Measurements from ENCODE around the gene DIDO1. TPM values are rescaled to one million over a fixed set of nuclear protein-coding genes. Genes with fewer than 3 reads are reported as not detected.

DIDO1 gene
- total and polyA plus RNA-seq, 2 of the 13 experiments (the other 11 are each of a cell fraction or from before 2014, with no cell fraction given) = 75.0 to 75.1 TPM

DNA sequence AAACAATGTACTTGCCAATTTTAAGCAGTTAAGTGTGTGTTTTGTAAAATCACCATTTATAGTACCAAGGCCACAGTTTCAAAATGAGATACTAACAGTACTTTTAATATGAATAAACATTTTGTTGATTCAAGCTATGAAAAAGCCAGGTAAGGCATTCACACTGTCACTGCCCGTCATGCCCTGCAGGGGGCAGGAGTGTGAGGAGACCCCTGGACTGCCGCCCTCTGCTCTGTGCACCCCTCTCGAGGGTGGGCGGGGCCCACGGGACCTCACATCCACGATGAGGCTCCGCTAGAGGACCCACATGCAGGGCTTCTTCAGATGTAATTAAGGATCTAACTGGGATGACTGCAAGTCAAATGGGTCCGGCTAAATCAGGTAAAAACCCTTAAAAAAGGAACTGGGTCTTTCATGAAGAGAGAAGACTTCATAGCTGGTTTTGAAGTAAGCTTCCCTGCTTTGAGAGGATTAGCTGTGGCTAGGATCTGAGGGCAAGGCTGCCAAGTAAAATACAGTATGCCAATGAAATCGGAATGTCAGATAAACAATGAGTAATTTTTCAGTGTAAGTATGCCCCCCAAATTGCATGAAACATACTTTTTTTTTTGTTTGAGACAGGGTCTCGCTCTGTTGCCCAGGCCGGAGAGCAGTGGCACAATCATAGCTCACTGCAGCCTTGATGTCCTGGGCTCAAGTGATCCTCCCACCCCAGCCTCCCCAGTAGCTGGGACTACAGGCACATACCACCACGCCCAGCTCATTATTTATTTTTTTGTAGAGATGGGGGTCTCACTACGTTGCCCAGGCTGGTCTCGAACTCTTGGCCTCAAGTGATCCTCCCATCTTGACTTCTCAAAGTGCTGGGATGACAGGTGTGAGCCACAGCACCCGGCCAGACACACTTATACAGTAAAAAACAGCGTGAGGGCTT, 18.7 kb downstream of the DIDO1 start (continued):
- 0 out of 2 replicates have a peak, but pooled peaks have one; percentile 37 for TF ChIP-seq ZBTB43 (CRISPR knock-in tag; conservative IDR thresholded peaks at IDR 0.05)
- TF ChIP-seq, protein P1, sequence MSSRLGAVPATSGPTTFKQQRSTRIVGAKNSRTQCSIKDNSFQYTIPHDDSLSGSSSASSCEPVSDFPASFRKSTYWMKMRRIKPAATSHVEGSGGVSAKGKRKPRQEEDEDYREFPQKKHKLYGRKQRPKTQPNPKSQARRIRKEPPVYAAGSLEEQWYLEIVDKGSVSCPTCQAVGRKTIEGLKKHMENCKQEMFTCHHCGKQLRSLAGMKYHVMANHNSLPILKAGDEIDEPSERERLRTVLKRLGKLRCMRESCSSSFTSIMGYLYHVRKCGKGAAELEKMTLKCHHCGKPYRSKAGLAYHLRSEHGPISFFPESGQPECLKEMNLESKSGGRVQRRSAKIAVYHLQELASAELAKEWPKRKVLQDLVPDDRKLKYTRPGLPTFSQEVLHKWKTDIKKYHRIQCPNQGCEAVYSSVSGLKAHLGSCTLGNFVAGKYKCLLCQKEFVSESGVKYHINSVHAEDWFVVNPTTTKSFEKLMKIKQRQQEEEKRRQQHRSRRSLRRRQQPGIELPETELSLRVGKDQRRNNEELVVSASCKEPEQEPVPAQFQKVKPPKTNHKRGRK (CRISPR knock-in tag; IDR thresholded peaks at IDR 0.05) = no peak
- no peak for TF ChIP-seq RFX1 (IDR thresholded peaks at IDR 0.05)
- TF ChIP-seq ZNF124 (CRISPR knock-in tag; IDR thresholded peaks at IDR 0.05) = 0 out of 2 replicates have a peak, but pooled peaks have one; percentile 60
- peak; percentile 41; the same call in 1 of the 2 replicates for TF ChIP-seq CBX5 (CRISPR knock-in tag; IDR thresholded peaks at IDR 0.05; ENCODE audit: borderline replicate concordance)
- no peak for TF ChIP-seq TOE1 (CRISPR knock-in tag; IDR thresholded peaks at IDR 0.05)
- no peak for TF ChIP-seq ZNF782 (CRISPR knock-in tag; IDR thresholded peaks at IDR 0.05; ENCODE audit: borderline replicate concordance)
- TF ChIP-seq ZNF770 (CRISPR knock-in tag; IDR thresholded peaks at IDR 0.05) = 0 out of 2 replicates have a peak, but pooled peaks have one; percentile 21
- no peak for TF ChIP-seq LCORL (IDR thresholded peaks at IDR 0.05)
- TF ChIP-seq LCORL (CRISPR knock-in tag; IDR thresholded peaks at IDR 0.05) = 0 out of 2 replicates have a peak, but pooled peaks have one; percentile 20
- 0 out of 2 replicates have a peak, but pooled peaks have one; percentile 15 for TF ChIP-seq HNF1B (CRISPR knock-in tag; IDR thresholded peaks at IDR 0.05)

Data from HepG2 (cell line).